Panc1 (cell line): ENCODE measurements around the gene AVPI1.

Experiments
- POLR2AphosphoS5 ChIP-seq: IDR thresholded peaks from 2 replicates; pipeline ENCODE4 v1.6.1; 2012; ENCODE audit warnings: mild to moderate bottlenecking, low read depth, low read length, moderate library complexity
- TF ChIP-seq, protein P1 (sequence below): fragments of 450-650 bp; IDR thresholded peaks from 2 replicates; pipeline ENCODE4 v1.5.1; 2017; ENCODE audit warnings: mild to moderate bottlenecking
- TF ChIP-seq, protein P2 (sequence below), 2 experiments: IDR thresholded peaks; 2 replicates each; pipeline ENCODE4 v1.6.1; 2011 to 2012; ENCODE audit warnings: low read depth in 2 of 2, control low read depth in 1 of 2, low read length in 1 of 2, mild to moderate bottlenecking in 1 of 2, moderate library complexity in 1 of 2; ENCODE audit not compliant: insufficient read depth in 1 of 2

DNA sequence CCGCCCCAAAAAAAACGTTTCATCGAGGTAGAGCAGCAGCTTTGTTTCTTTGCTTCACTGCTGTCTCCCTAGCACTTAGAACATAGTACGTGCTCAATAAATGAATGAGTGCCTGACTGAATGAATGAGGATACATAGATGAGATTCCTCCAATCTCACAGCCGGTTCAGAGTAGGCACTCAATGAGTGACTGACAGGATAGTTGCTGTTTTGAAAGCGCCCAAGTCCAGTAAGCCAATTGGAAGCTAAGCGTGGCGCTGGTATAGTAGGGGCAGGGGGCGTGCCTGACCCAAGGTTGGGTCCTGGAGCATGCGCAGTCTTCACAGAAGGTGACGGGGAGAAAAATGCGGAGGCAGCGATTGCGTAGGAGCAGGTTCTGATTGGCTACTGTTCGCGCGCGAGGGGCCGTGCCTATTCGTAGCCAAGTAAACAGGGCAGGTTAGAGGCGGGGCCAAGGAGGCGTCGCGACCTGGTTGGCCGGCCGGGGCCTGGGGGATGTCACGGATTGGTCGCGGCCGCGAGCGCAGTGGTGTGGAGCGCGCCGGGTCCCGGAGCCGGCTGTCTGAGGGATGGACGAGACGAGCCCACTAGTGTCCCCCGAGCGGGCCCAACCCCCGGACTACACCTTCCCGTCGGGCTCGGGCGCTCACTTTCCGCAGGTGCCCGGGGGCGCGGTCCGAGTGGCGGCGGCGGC lies 46.7 kb downstream of the AVPI1 start, which contains the start of gene PI4K2A:
- TF ChIP-seq, protein P1, sequence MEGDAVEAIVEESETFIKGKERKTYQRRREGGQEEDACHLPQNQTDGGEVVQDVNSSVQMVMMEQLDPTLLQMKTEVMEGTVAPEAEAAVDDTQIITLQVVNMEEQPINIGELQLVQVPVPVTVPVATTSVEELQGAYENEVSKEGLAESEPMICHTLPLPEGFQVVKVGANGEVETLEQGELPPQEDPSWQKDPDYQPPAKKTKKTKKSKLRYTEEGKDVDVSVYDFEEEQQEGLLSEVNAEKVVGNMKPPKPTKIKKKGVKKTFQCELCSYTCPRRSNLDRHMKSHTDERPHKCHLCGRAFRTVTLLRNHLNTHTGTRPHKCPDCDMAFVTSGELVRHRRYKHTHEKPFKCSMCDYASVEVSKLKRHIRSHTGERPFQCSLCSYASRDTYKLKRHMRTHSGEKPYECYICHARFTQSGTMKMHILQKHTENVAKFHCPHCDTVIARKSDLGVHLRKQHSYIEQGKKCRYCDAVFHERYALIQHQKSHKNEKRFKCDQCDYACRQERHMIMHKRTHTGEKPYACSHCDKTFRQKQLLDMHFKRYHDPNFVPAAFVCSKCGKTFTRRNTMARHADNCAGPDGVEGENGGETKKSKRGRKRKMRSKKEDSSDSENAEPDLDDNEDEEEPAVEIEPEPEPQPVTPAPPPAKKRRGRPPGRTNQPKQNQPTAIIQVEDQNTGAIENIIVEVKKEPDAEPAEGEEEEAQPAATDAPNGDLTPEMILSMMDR, result no peak
- peak; percentile 52; the same call in 1 of the 2 replicates for TF ChIP-seq POLR2AphosphoS5
- TF ChIP-seq, protein P2, sequence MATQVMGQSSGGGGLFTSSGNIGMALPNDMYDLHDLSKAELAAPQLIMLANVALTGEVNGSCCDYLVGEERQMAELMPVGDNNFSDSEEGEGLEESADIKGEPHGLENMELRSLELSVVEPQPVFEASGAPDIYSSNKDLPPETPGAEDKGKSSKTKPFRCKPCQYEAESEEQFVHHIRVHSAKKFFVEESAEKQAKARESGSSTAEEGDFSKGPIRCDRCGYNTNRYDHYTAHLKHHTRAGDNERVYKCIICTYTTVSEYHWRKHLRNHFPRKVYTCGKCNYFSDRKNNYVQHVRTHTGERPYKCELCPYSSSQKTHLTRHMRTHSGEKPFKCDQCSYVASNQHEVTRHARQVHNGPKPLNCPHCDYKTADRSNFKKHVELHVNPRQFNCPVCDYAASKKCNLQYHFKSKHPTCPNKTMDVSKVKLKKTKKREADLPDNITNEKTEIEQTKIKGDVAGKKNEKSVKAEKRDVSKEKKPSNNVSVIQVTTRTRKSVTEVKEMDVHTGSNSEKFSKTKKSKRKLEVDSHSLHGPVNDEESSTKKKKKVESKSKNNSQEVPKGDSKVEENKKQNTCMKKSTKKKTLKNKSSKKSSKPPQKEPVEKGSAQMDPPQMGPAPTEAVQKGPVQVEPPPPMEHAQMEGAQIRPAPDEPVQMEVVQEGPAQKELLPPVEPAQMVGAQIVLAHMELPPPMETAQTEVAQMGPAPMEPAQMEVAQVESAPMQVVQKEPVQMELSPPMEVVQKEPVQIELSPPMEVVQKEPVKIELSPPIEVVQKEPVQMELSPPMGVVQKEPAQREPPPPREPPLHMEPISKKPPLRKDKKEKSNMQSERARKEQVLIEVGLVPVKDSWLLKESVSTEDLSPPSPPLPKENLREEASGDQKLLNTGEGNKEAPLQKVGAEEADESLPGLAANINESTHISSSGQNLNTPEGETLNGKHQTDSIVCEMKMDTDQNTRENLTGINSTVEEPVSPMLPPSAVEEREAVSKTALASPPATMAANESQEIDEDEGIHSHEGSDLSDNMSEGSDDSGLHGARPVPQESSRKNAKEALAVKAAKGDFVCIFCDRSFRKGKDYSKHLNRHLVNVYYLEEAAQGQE (IDR thresholded peaks at IDR 0.05; ENCODE audit: insufficient read depth in 1 of 2, low read depth in 2 of 2, low read length in 1 of 2), result no peak
